A673 (cell line): ENCODE results near the gene YIPF1. TPM values are rescaled to one million over a fixed set of nuclear protein-coding genes. Genes with fewer than 3 reads are reported as not detected.

Experiments used
- BruUV-seq: library from RNA; stranded (reverse); fragments of 400-500 nt; replicated peaks from 2 replicates; lab custom pipeline; 2021; lab: Mats Ljungman, UMichigan
- CTCF ChIA-PET: fragments of 300-600 bp; sonication (Branson Sonifier 250); formaldehyde crosslinking; loops from one replicate; lab custom pipeline; 2022; ENCODE audit warnings: antibody characterized with exemption; lab: Charles Lee
- POLR2A ChIA-PET: fragments of 300-600 bp; sonication (Branson Sonifier 250); formaldehyde crosslinking; loops from one replicate; lab custom pipeline; 2022; ENCODE audit warnings: antibody characterized with exemption; ENCODE audit not compliant: low non-redundant PET; lab: Charles Lee
- DNase-seq: peaks from one replicate; pipeline ENCODE4 v3.0.0-alpha.2; 2015; ENCODE audit warnings: low spot score
- H3K27ac ChIP-seq: fragments of 200-600 bp; sonication (generic); 2 replicates; pipeline ENCODE4 v1.5.1; 2016; ENCODE audit warnings: mixed run types, low read depth, mild to moderate bottlenecking, mixed read lengths, antibody characterized with exemption, low read length; ENCODE audit not compliant: poor library complexity, severe bottlenecking
- H3K27me3 ChIP-seq: fragments of 200-600 bp; sonication (generic); replicated peaks from 2 replicates; pipeline ENCODE4 v1.6.1; 2017; ENCODE audit warnings: mixed run types, low read depth, mild to moderate bottlenecking, mixed read lengths, antibody characterized with exemption, low read length; ENCODE audit not compliant: insufficient read depth, poor library complexity
- H3K36me3 ChIP-seq: fragments of 200-600 bp; sonication (generic); 2 replicates; pipeline ENCODE4 v1.6.1; 2016; ENCODE audit warnings: mixed run types, mild to moderate bottlenecking, mixed read lengths, antibody characterized with exemption, low read length; ENCODE audit not compliant: insufficient read depth, poor library complexity, severe bottlenecking
- H3K4me1 ChIP-seq: fragments of 200-600 bp; sonication (generic); 2 replicates; pipeline ENCODE4 v1.6.1; 2017; ENCODE audit warnings: mixed run types, mild to moderate bottlenecking, mixed read lengths, antibody characterized with exemption, low read length; ENCODE audit not compliant: insufficient read depth, poor library complexity, severe bottlenecking
- H3K4me3 ChIP-seq: fragments of 200-600 bp; sonication (generic); 2 replicates; pipeline ENCODE4 v1.5.1; 2016; ENCODE audit warnings: low read depth, mixed run types, mild to moderate bottlenecking, mixed read lengths, low read length; ENCODE audit not compliant: poor library complexity, severe bottlenecking
- H3K9me3 ChIP-seq: fragments of 200-600 bp; sonication (generic); 2 replicates; pipeline ENCODE4 v1.6.1; 2016; ENCODE audit warnings: mixed run types, low read depth, mild to moderate bottlenecking, mixed read lengths, antibody characterized with exemption, low read length; ENCODE audit not compliant: poor library complexity, severe bottlenecking
- CTCF ChIP-seq: fragments of 300-800, 200-600 bp; sonication (generic); conservative IDR thresholded peaks from 2 replicates; pipeline ENCODE4 v1.5.1; 2017; ENCODE audit warnings: low read depth, mild to moderate bottlenecking, antibody characterized with exemption, low read length, moderate library complexity, mixed read lengths
- EZH2 ChIP-seq: fragments of 200-600 bp; sonication (generic); IDR thresholded peaks from 2 replicates; pipeline ENCODE4 v1.6.1; 2017; ENCODE audit warnings: borderline replicate concordance, low read depth, mild to moderate bottlenecking, mixed read lengths, antibody characterized with exemption, low read length; ENCODE audit not compliant: poor library complexity, severe bottlenecking
- intact Hi-C: fragments of 100-400 bp; cut with micrococcal nuclease; formaldehyde crosslinking; loops from one replicate; pipeline ENCODE4 v1.10.0; 2022; ENCODE audit not compliant: unreplicated experiment
- total RNA-seq: library from RNA; stranded (reverse); gene quantifications from 2 replicates; pipeline ENCODE4 v1.2.3, GENCODE V29; 2021

The YIPF1 gene
- total RNA-seq, 1 experiment from 2014 or later: 8.5 TPM

- Histone ChIP-seq H3K4me3 (no peak overlapping the region), H3K27ac (no peak overlapping the region), H3K9me3 (no peaks in the 10 kb centered on the region), H3K36me3 (no peaks in the 10 kb centered on the region), H3K4me1 (peaks cover 6% of the 10 kb centered on the region), H3K27me3 (no peaks in the 10 kb centered on the region)
- no TSS peak for BruUV-seq
- intact Hi-C loops: no loop called here
- ChIA-PET POLR2A (no interaction called here), CTCF (no interaction called here)
- TF ChIP-seq CTCF: no peak
- peak; percentile 6 for DNase-seq
These were observed 27.1 kb downstream of the YIPF1 start for GRCh38 chr1:53862507-53862906.

- peak; percentile 55 for DNase-seq
- peaks cover 6% of the 10 kb centered on the region for H3K4me1 ChIP-seq
- ChIA-PET POLR2A (no interaction called here), CTCF (interaction anchor here (0.5 to 1.6 kb wide), 2 partner anchors 9 to 88 kb away, joined by 4 to 5 read pairs; no protein-coding TSS in a partner anchor)
- no TSS peak for BruUV-seq
- TF ChIP-seq EZH2: no peak
- TF ChIP-seq CTCF: peak; percentile 66
- H3K27me3 ChIP-seq: no peaks in the 10 kb centered on the region
- no peak overlapping the region for H3K27ac ChIP-seq
- H3K36me3 ChIP-seq: no peaks in the 10 kb centered on the region
- intact Hi-C loops: loop anchor here (1.0 kb wide), 1 partner anchor 88 kb away; no protein-coding TSS in a partner anchor
- H3K4me3 ChIP-seq: no peak overlapping the region
- no peaks in the 10 kb centered on the region for H3K9me3 ChIP-seq
These were observed 28.6 kb downstream of the YIPF1 start for GRCh38 chr1:53860967-53861411.

GRCh38 chr1:53851571-53852285 lies 37.9 kb downstream of the YIPF1 start:
- no peaks in the 10 kb centered on the region for H3K4me1 ChIP-seq
- no peak overlapping the region for H3K27ac ChIP-seq
- no peak overlapping the region for H3K4me3 ChIP-seq
- no peaks in the 10 kb centered on the region for H3K27me3 ChIP-seq
- no peaks in the 10 kb centered on the region for H3K9me3 ChIP-seq
- intact Hi-C loops: no loop called here
- ChIA-PET POLR2A (interaction anchor here (0.6 kb wide), 1 partner anchor 217 kb away, joined by 9 read pairs; no protein-coding TSS in a partner anchor), CTCF (interaction anchor here (0.6 kb wide), 1 partner anchor 9 kb away, joined by 4 read pairs; no protein-coding TSS in a partner anchor)
- no peak for DNase-seq
- H3K36me3 ChIP-seq: no peaks in the 10 kb centered on the region
- BruUV-seq: no TSS peak
- TF ChIP-seq CTCF: no peak
- no peak for TF ChIP-seq EZH2
